Measurements from ENCODE around the gene PRL. TPM values are rescaled to one million over a fixed set of nuclear protein-coding genes. Genes with fewer than 3 reads are reported as not detected.

Gene PRL
- total and polyA plus RNA-seq, 3 donors from 2014 or later: 0.63 to 2.4 TPM; not detected in 1

- intact Hi-C loops (cut with DNase I; ENCODE audit: low total_unique reads): no loop called here
- H3K36me3 ChIP-seq (ENCODE audit: low read depth, missing control alignments): no peaks in the 10 kb centered on the region
- no peaks in the 10 kb centered on the region for H3K9me3 ChIP-seq
- no peak for DNase-seq
- H3K4me1 ChIP-seq: no peaks in the 10 kb centered on the region
- H3K27me3 ChIP-seq: no peaks in the 10 kb centered on the region
- H3K4me3 ChIP-seq: no peak overlapping the region
- 94 to 98% methylated on average over 8 of the region's 8 CpGs for WGBS, 2 donors
- TF ChIP-seq POLR2A (IDR thresholded peaks at IDR 0.05) (no peak), CTCF (IDR thresholded peaks at IDR 0.05) (no peak)
- no peak overlapping the region for H3K27ac ChIP-seq
Observed at GRCh38 chr6:22290045-22290444, 6.8 kb downstream of the PRL start.

GRCh38 chr6:22288721-22289120 is 8.1 kb downstream of the PRL start:
- Histone ChIP-seq H3K4me3 (no peak overlapping the region), H3K27ac (no peak overlapping the region), H3K4me1 (no peaks in the 10 kb centered on the region), H3K36me3 (ENCODE audit: low read depth, missing control alignments) (no peaks in the 10 kb centered on the region), H3K27me3 (no peaks in the 10 kb centered on the region), H3K9me3 (no peaks in the 10 kb centered on the region)
- intact Hi-C loops (cut with DNase I; ENCODE audit: low total_unique reads): no loop called here
- 89 to 91% methylated on average over 18 of the region's 18 CpGs for WGBS, 2 donors
- TF ChIP-seq POLR2A (IDR thresholded peaks at IDR 0.05) (no peak), CTCF (IDR thresholded peaks at IDR 0.05) (no peak)
- DNase-seq: no peak

GRCh38 chr6:22284666-22285065 is 12.2 kb downstream of the PRL start:
- no peak for DNase-seq
- no peaks in the 10 kb centered on the region for H3K4me1 ChIP-seq
- H3K36me3 ChIP-seq (ENCODE audit: low read depth, missing control alignments): no peaks in the 10 kb centered on the region
- no peaks in the 10 kb centered on the region for H3K27me3 ChIP-seq
- no peaks in the 10 kb centered on the region for H3K9me3 ChIP-seq
- no peak for TF ChIP-seq CTCF (IDR thresholded peaks at IDR 0.05)
- TF ChIP-seq POLR2A (IDR thresholded peaks at IDR 0.05): no peak
- intact Hi-C loops (cut with DNase I; ENCODE audit: low total_unique reads): no loop called here
- no peak overlapping the region for H3K27ac ChIP-seq
- H3K4me3 ChIP-seq: no peak overlapping the region
- 92 to 94% methylated on average over 2 of the region's 2 CpGs for WGBS, 2 donors

- no peak for DNase-seq
- WGBS, 2 donors: 94 to 96% methylated on average over 9 of the region's 9 CpGs
- no peaks in the 10 kb centered on the region for H3K36me3 ChIP-seq (ENCODE audit: low read depth, missing control alignments)
- no peak overlapping the region for H3K27ac ChIP-seq
- intact Hi-C loops (cut with DNase I; ENCODE audit: low total_unique reads): no loop called here
- no peaks in the 10 kb centered on the region for H3K27me3 ChIP-seq
- no peaks in the 10 kb centered on the region for H3K9me3 ChIP-seq
- no peak overlapping the region for H3K4me3 ChIP-seq
- H3K4me1 ChIP-seq: no peaks in the 10 kb centered on the region
- TF ChIP-seq CTCF (IDR thresholded peaks at IDR 0.05) (no peak), POLR2A (IDR thresholded peaks at IDR 0.05) (no peak)
Observed at GRCh38 chr6:22281341-22282085, 15.3 kb downstream of the PRL start.

- Histone ChIP-seq H3K9me3 (no peaks in the 10 kb centered on the region), H3K4me3 (no peak overlapping the region), H3K4me1 (no peaks in the 10 kb centered on the region), H3K36me3 (ENCODE audit: low read depth, missing control alignments) (no peaks in the 10 kb centered on the region), H3K27ac (no peak overlapping the region), H3K27me3 (no peaks in the 10 kb centered on the region)
- intact Hi-C loops (cut with DNase I; ENCODE audit: low total_unique reads): no loop called here
- TF ChIP-seq POLR2A (IDR thresholded peaks at IDR 0.05) (no peak), CTCF (IDR thresholded peaks at IDR 0.05) (no peak)
- DNase-seq: no peak
- 93 to 95% methylated on average over 2 of the region's 2 CpGs for WGBS, 2 donors
Observed at GRCh38 chr6:22279427-22279826, 17.4 kb downstream of the PRL start.
